Activated CD8-positive, alpha-beta memory T cell treated with anti-CD3 and anti-CD28 coated beads, Interleukin-2, amount 50 U/mL, for 48 hours (primary cell): ENCODE measurements around the gene ARFGAP3.
A peak's percentile ranks its signal among the peaks of the same experiment; 100 is the strongest.

ENCODE experiments used
- DNase-seq: peaks from one replicate; pipeline ENCODE4 v3.0.0-alpha.2; 2020

ARFGAP3 gene

GRCh38 chr22:42856865-42857704, at the start of gene ARFGAP3:
TSS of gene ARFGAP3 (minus strand) at chr22:42857273. CDS start at chr22:42857182, 91 bp downstream.
- DNase-seq: peak; percentile 99

GRCh38 chr22:42905702-42906183, 48.7 kb upstream of the ARFGAP3 start:
- no peak for DNase-seq

- no peak for DNase-seq
These were observed 48.1 kb upstream of the ARFGAP3 start for GRCh38 chr22:42905217-42905616.

- DNase-seq: no peak
These were observed 47.0 kb upstream of the ARFGAP3 start for GRCh38 chr22:42904050-42904449.

GRCh38 chr22:42902875-42903510, 45.9 kb upstream of the ARFGAP3 start:
- no peak for DNase-seq

- DNase-seq: no peak
These were observed 44.9 kb upstream of the ARFGAP3 start for GRCh38 chr22:42901790-42902508.

GRCh38 chr22:42897960-42898359, 40.9 kb upstream of the ARFGAP3 start:
- DNase-seq: no peak

- DNase-seq: no peak
These were observed 38.5 kb upstream of the ARFGAP3 start for GRCh38 chr22:42895541-42895981.

- no peak for DNase-seq
These were observed 38.0 kb upstream of the ARFGAP3 start for GRCh38 chr22:42895087-42895486.

- no peak for DNase-seq
These were observed 36.5 kb upstream of the ARFGAP3 start for GRCh38 chr22:42893371-42894150.

GRCh38 chr22:42892571-42893316, 35.7 kb upstream of the ARFGAP3 start:
- no peak for DNase-seq

- DNase-seq: no peak
These were observed 35.1 kb upstream of the ARFGAP3 start for GRCh38 chr22:42892156-42892555.

GRCh38 chr22:42891696-42892095, 34.6 kb upstream of the ARFGAP3 start:
- no peak for DNase-seq

GRCh38 chr22:42891008-42891407, 33.9 kb upstream of the ARFGAP3 start:
- DNase-seq: no peak

GRCh38 chr22:42889304-42889703, 32.2 kb upstream of the ARFGAP3 start:
- DNase-seq: no peak

GRCh38 chr22:42887523-42888507, 30.7 kb upstream of the ARFGAP3 start:
- no peak for DNase-seq

- no peak for DNase-seq
These were observed 30.0 kb upstream of the ARFGAP3 start for GRCh38 chr22:42887120-42887519.

GRCh38 chr22:42885446-42885845, 28.4 kb upstream of the ARFGAP3 start:
- DNase-seq: no peak

- no peak for DNase-seq
These were observed 27.7 kb upstream of the ARFGAP3 start for GRCh38 chr22:42884616-42885375.

GRCh38 chr22:42883970-42884369, 26.9 kb upstream of the ARFGAP3 start:
- no peak for DNase-seq
